Endothelial cell of umbilical vein (primary cell): ENCODE measurements around the gene CYFIP1. TPM values are rescaled to one million over a fixed set of nuclear protein-coding genes. Genes with fewer than 3 reads are reported as not detected.

Experiments
- BruUV-seq: library from RNA; stranded (reverse); fragments of 400-500 nt; replicated peaks from 2 replicates; lab custom pipeline; 2021; lab: Mats Ljungman, UMichigan
- CTCF ChIA-PET: fragments of 300-600, 350-600 bp; sonication (Branson Sonifier 250); formaldehyde crosslinking; loops from one replicate; lab custom pipeline; 2021; ENCODE audit warnings: antibody characterized with exemption, inconsistent platforms; lab: Charles Lee
- POLR2A ChIA-PET: fragments of 300-600, 350-600 bp; sonication (Branson Sonifier 250); formaldehyde crosslinking; loops from one replicate; lab custom pipeline; 2021; ENCODE audit warnings: antibody characterized with exemption, inconsistent platforms; lab: Charles Lee
- DNase-seq: peaks from one replicate; pipeline ENCODE4 v3.0.0-alpha.2; 2011; ENCODE audit warnings: low read depth, low spot score
- FAIRE-seq: peaks from 2 replicates; lab custom pipeline; 2011; peaks lifted over from hg19 to GRCh38; lab: Jason Lieb, UNC
- H2AFZ ChIP-seq: 2 replicates; pipeline ENCODE4 v1.6.0; 2012; ENCODE audit warnings: low read depth, low read length, control low read depth, inconsistent platforms
- H3K27ac ChIP-seq: 2 replicates; pipeline ENCODE4 v1.5.1; 2011; ENCODE audit warnings: low read depth, mild to moderate bottlenecking, control low read depth, low read length, moderate library complexity; ENCODE audit not compliant: insufficient read depth
- H3K27me3 ChIP-seq, 2 experiments: 2 replicates each; pipeline versions ENCODE4 v1.6.0 to v1.6.1; 2011; ENCODE audit warnings: low read length in 2 of 2, mixed read lengths in 1 of 2; ENCODE audit not compliant: control insufficient read depth in 2 of 2, insufficient read depth in 2 of 2
- H3K36me3 ChIP-seq, 2 experiments: 2 replicates in 1 of 2; 3 replicates in 1 of 2; pipeline ENCODE4 v1.5.1; 2011; ENCODE audit warnings: low read length in 2 of 2, mild to moderate bottlenecking in 1 of 2, moderate library complexity in 1 of 2; ENCODE audit not compliant: control insufficient read depth in 2 of 2, insufficient read depth in 2 of 2; ENCODE audit errors: extremely low read depth in 1 of 2
- H3K4me1 ChIP-seq: 3 replicates; pipeline ENCODE4 v1.5.1; 2011; ENCODE audit warnings: mild to moderate bottlenecking, low read length; ENCODE audit not compliant: control insufficient read depth, insufficient read depth; ENCODE audit errors: extremely low read depth
- H3K4me2 ChIP-seq: 2 replicates; pipeline ENCODE4 v1.6.1; 2011; ENCODE audit warnings: low read length, control low read depth, mixed read lengths; ENCODE audit not compliant: insufficient read depth
- H3K4me3 ChIP-seq, 3 experiments: fragments of 200-600 bp in 1 of 3; sonication (generic), shearing (Covaris generic) in 1 of 3; replicated peaks in 1 of 3; 2 replicates each; pipeline ENCODE4 v1.5.1; 2011 to 2016; ENCODE audit warnings: control low read depth in 3 of 3, low read length in 3 of 3, mild to moderate bottlenecking in 2 of 3, inconsistent platforms in 1 of 3, low read depth in 1 of 3, moderate library complexity in 1 of 3; ENCODE audit not compliant: insufficient read depth in 1 of 3
- H3K79me2 ChIP-seq: 2 replicates; pipeline ENCODE4 v1.6.0; 2012; ENCODE audit warnings: low read length, inconsistent platforms; ENCODE audit not compliant: control insufficient read depth, insufficient read depth
- H3K9ac ChIP-seq: replicated peaks from 2 replicates; pipeline ENCODE3; 2011; ENCODE audit warnings: low read length, control low read depth; ENCODE audit not compliant: insufficient read depth; ENCODE audit errors: extremely low read depth
- H3K9me1 ChIP-seq: replicated peaks from 3 replicates; pipeline ENCODE4 v1.6.0; 2011; ENCODE audit warnings: mild to moderate bottlenecking, low read length; ENCODE audit not compliant: control insufficient read depth, insufficient read depth; ENCODE audit errors: extremely low read depth
- H3K9me3 ChIP-seq: replicated peaks from 2 replicates; pipeline ENCODE4 v1.5.1; 2012; ENCODE audit warnings: low read length, inconsistent platforms; ENCODE audit not compliant: control insufficient read depth, insufficient read depth
- H4K20me1 ChIP-seq: replicated peaks from 2 replicates; pipeline ENCODE3; 2011; ENCODE audit warnings: mild to moderate bottlenecking, low read length; ENCODE audit not compliant: control insufficient read depth, insufficient read depth; ENCODE audit errors: extremely low read depth
- EZH2 ChIP-seq: IDR thresholded peaks from 2 replicates; pipeline ENCODE4 v1.6.1; 2012; ENCODE audit warnings: borderline replicate concordance, low read depth, mild to moderate bottlenecking, moderate library complexity, low read length, inconsistent platforms; ENCODE audit not compliant: severe bottlenecking
- FOS ChIP-seq: IDR thresholded peaks from 2 replicates; pipeline ENCODE4 v1.6.1; 2011; ENCODE audit warnings: mild to moderate bottlenecking, low read length, moderate library complexity, borderline replicate concordance; ENCODE audit not compliant: insufficient read depth
- GATA2 ChIP-seq: IDR thresholded peaks from 2 replicates; pipeline ENCODE4 v1.7.0; 2011; ENCODE audit warnings: low read depth, mild to moderate bottlenecking, moderate library complexity, mixed read lengths, low read length; ENCODE audit not compliant: insufficient read length, insufficient read depth
- JUN ChIP-seq: IDR thresholded peaks from 2 replicates; pipeline ENCODE4 v1.6.1; 2011; ENCODE audit warnings: borderline replicate concordance, low read depth; ENCODE audit not compliant: insufficient read length, insufficient read depth
- MYC ChIP-seq: IDR thresholded peaks from one replicate; pipeline ENCODE4 v1.6.1; 2011; ENCODE audit warnings: mild to moderate bottlenecking, low read depth, low read length
- POLR2A ChIP-seq: IDR thresholded peaks from 2 replicates; pipeline ENCODE4 v1.6.1; 2012; ENCODE audit warnings: low read depth, mild to moderate bottlenecking, control low read depth, low read length
- POLR2AphosphoS5 ChIP-seq: IDR thresholded peaks from 2 replicates; pipeline ENCODE4 v1.6.1; 2012; ENCODE audit warnings: low read depth, mild to moderate bottlenecking, control low read depth, low read length, moderate library complexity; ENCODE audit not compliant: insufficient read depth
- dilution Hi-C: fragments of 300-500 bp; cut with MboI; formaldehyde crosslinking; loops from one replicate; pipeline ENCODE4 v1.15.0; 2019; ENCODE audit warnings: low sequenced_read_pairs; ENCODE audit not compliant: extremely low pct_ligation_motif_present
- intact Hi-C: fragments of 100-400 bp; cut with micrococcal nuclease; formaldehyde crosslinking; loops from one replicate; pipeline ENCODE4 v1.10.0; 2022
- polyA plus RNA-seq, 4 experiments: library from polyadenylated mRNA; depleted of rRNA in 3 of 4; stranded (reverse) in 3 of 4; unstranded in 1 of 4; fragments of >200 nt; gene quantifications; 2 replicates each; pipeline versions ENCODE4 v1.2.1 to v1.2.3, GENCODE V29; 2011 to 2012; ENCODE audit warnings: missing spikeins in 1 of 4
- total RNA-seq: library from RNA; stranded (reverse); gene quantifications from 2 replicates; pipeline ENCODE4 v1.2.3, GENCODE V29; 2021
- TF ChIP-seq, protein P1 (sequence below): IDR thresholded peaks from 2 replicates; pipeline ENCODE4 v1.6.1; 2011; ENCODE audit not compliant: insufficient read depth, insufficient read length
- TF ChIP-seq, protein P2 (sequence below), 2 donors: IDR thresholded peaks; 1 replicate in 1 of 2; 2 replicates in 1 of 2; pipeline ENCODE4 v1.5.1; 2011; ENCODE audit warnings: low read length in 2 of 2, mild to moderate bottlenecking in 2 of 2, moderate library complexity in 2 of 2, control low read depth in 1 of 2, inconsistent platforms in 1 of 2, low read depth in 1 of 2; ENCODE audit not compliant: insufficient read depth in 1 of 2; ENCODE audit errors: extremely low read depth in 1 of 2

Gene CYFIP1
- total and polyA plus RNA-seq, 2 donors (not counting 3 experiments of a cell fraction or from before 2014, with no cell fraction given): 81.4 to 158 TPM

DNA sequence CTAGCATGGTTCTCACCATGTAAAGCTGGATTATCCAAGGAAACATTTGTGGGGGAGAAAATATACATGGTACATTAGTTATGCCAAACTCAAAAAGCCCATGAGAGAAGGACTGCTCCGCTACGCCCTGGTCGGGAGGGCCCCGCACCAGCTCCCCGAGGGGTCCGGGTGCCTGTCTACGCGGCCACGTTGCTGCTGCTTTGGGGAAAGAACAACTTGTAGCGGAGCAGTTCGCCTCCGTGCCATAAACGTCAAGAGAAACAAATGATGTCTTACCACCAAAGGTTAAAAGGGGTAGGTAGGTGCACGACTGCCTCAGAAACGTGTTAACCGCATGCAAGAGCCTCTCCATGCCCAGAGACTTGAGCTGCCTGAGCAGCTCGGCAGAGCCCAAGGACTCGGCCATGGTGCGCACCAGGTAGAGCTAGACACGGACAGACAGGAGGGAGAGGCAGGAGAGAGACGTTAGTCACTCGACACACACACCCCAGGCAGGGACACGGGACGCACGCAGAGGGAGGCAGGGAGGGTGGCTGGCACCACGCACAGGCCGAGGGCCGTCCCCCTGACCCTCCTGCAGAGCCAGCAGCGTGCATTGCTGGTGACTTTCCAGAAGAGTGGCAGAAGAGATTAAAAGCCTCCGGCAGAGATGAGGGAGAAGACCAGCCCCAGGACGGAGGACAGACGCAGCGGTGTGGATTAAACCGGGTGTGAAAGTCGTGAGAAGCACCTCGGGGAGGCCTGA is 63.4 kb downstream of the CYFIP1 start:
- no peak for TF ChIP-seq MYC
- no peak for TF ChIP-seq POLR2AphosphoS5
- TF ChIP-seq EZH2: no peak
- TF ChIP-seq POLR2A: no peak
- no peak for TF ChIP-seq JUN
- TF ChIP-seq, protein P1, sequence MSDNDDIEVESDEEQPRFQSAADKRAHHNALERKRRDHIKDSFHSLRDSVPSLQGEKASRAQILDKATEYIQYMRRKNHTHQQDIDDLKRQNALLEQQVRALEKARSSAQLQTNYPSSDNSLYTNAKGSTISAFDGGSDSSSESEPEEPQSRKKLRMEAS: no peak
- TF ChIP-seq GATA2: no peak
- TF ChIP-seq, protein P2, sequence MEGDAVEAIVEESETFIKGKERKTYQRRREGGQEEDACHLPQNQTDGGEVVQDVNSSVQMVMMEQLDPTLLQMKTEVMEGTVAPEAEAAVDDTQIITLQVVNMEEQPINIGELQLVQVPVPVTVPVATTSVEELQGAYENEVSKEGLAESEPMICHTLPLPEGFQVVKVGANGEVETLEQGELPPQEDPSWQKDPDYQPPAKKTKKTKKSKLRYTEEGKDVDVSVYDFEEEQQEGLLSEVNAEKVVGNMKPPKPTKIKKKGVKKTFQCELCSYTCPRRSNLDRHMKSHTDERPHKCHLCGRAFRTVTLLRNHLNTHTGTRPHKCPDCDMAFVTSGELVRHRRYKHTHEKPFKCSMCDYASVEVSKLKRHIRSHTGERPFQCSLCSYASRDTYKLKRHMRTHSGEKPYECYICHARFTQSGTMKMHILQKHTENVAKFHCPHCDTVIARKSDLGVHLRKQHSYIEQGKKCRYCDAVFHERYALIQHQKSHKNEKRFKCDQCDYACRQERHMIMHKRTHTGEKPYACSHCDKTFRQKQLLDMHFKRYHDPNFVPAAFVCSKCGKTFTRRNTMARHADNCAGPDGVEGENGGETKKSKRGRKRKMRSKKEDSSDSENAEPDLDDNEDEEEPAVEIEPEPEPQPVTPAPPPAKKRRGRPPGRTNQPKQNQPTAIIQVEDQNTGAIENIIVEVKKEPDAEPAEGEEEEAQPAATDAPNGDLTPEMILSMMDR (IDR thresholded peaks at IDR 0.05; ENCODE audit: extremely low read depth in 1 of 2, insufficient read depth in 1 of 2, low read depth in 1 of 2, low read length in 2 of 2): no peak
- TF ChIP-seq FOS: no peak
- H3K27ac ChIP-seq: no peak overlapping the region
- no peaks in the 10 kb centered on the region for H3K9me1 ChIP-seq
- H4K20me1 ChIP-seq: no peaks in the 10 kb centered on the region
- dilution Hi-C loops (no loop called here), intact Hi-C loops (no loop called here)
- POLR2A ChIA-PET: no interaction called here
- BruUV-seq: no TSS peak
- H3K9me3 ChIP-seq: no peaks in the 10 kb centered on the region
- CTCF ChIA-PET: no interaction called here
- H3K79me2 ChIP-seq: no peaks in the 10 kb centered on the region
- no peak overlapping the region for H3K9ac ChIP-seq
- FAIRE-seq: no peak
- H3K27me3 ChIP-seq: no peaks in the 10 kb centered on the region
- no peak overlapping the region for H3K4me2 ChIP-seq
- no peaks in the 10 kb centered on the region for H3K4me1 ChIP-seq
- no peak overlapping the region for H3K4me3 ChIP-seq
- H3K36me3 ChIP-seq: peaks cover 6 to 22% of the 10 kb centered on the region in 2 experiments
- DNase-seq: no peak
- no peak overlapping the region for H2AFZ ChIP-seq
